Adipocyte (in vitro differentiated cells): ENCODE data around the gene TPRG1.
A peak's percentile ranks its signal among the peaks of the same experiment; 100 is the strongest.

ENCODE experiments used
- DNase-seq: peaks from one replicate; pipeline ENCODE4 v3.0.0-alpha.2; 2015; ENCODE audit warnings: low read depth
- H3K27me3 ChIP-seq: replicated peaks from 2 replicates; pipeline ENCODE4 v1.7.0; 2013; ENCODE audit warnings: mild to moderate bottlenecking, low read length, moderate library complexity; ENCODE audit not compliant: control insufficient read depth, insufficient read depth
- H3K36me3 ChIP-seq: 2 replicates; pipeline ENCODE4 v1.7.0; 2013; ENCODE audit warnings: low read length, mild to moderate bottlenecking, moderate library complexity; ENCODE audit not compliant: control insufficient read depth, insufficient read depth, severe bottlenecking
- H3K4me1 ChIP-seq: 2 replicates; pipeline ENCODE4 v1.7.0; 2013; ENCODE audit warnings: mild to moderate bottlenecking, low read length, moderate library complexity; ENCODE audit not compliant: control insufficient read depth, insufficient read depth
- H3K4me3 ChIP-seq: 2 replicates; pipeline ENCODE4 v1.7.0; 2013; ENCODE audit warnings: mild to moderate bottlenecking, low read length, moderate library complexity
- H3K9ac ChIP-seq: 2 replicates; pipeline ENCODE4 v1.7.0; 2013; ENCODE audit warnings: mild to moderate bottlenecking, low read length, moderate library complexity
- H3K9me3 ChIP-seq: 2 replicates; pipeline ENCODE4 v1.7.0; 2013; ENCODE audit warnings: mild to moderate bottlenecking, low read length, moderate library complexity; ENCODE audit not compliant: control insufficient read depth

Gene TPRG1

GRCh38 chr3:189202583-189202982 is 30.8 kb downstream of the TPRG1 start:
- Histone ChIP-seq H3K36me3 (peaks cover 2% of the 10 kb centered on the region), H3K27me3 (no peaks in the 10 kb centered on the region), H3K9ac (no peak overlapping the region), H3K9me3 (no peaks in the 10 kb centered on the region), H3K4me1 (peaks cover 6% of the 10 kb centered on the region), H3K4me3 (no peak overlapping the region)
- no peak for DNase-seq

GRCh38 chr3:189204167-189204866 is 32.5 kb downstream of the TPRG1 start:
- H3K4me1 ChIP-seq: peaks cover 6% of the 10 kb centered on the region
- no peak overlapping the region for H3K9ac ChIP-seq
- H3K4me3 ChIP-seq: no peak overlapping the region
- peak; percentile 29 for DNase-seq
- H3K36me3 ChIP-seq: peaks cover 8% of the 10 kb centered on the region
- H3K27me3 ChIP-seq: no peaks in the 10 kb centered on the region
- no peaks in the 10 kb centered on the region for H3K9me3 ChIP-seq

- no peak for DNase-seq
- H3K9me3 ChIP-seq: no peaks in the 10 kb centered on the region
- H3K4me1 ChIP-seq: peaks cover 6% of the 10 kb centered on the region
- H3K36me3 ChIP-seq: peaks cover 8% of the 10 kb centered on the region
- H3K9ac ChIP-seq: no peak overlapping the region
- H3K27me3 ChIP-seq: no peaks in the 10 kb centered on the region
- H3K4me3 ChIP-seq: no peak overlapping the region
These were observed 33.2 kb downstream of the TPRG1 start for GRCh38 chr3:189204937-189205336.

- H3K27me3 ChIP-seq: no peaks in the 10 kb centered on the region
- H3K9ac ChIP-seq: no peak overlapping the region
- no peak overlapping the region for H3K4me3 ChIP-seq
- peaks cover 15% of the 10 kb centered on the region for H3K36me3 ChIP-seq
- no peak for DNase-seq
- H3K4me1 ChIP-seq: no peaks in the 10 kb centered on the region
- H3K9me3 ChIP-seq: no peaks in the 10 kb centered on the region
These were observed 38.5 kb downstream of the TPRG1 start for GRCh38 chr3:189210251-189210770.

GRCh38 chr3:189212681-189213080 is 40.9 kb downstream of the TPRG1 start:
- no peaks in the 10 kb centered on the region for H3K4me1 ChIP-seq
- peaks cover 36% of the 10 kb centered on the region for H3K36me3 ChIP-seq

GRCh38 chr3:189214651-189215050 is 42.9 kb downstream of the TPRG1 start:
- Histone ChIP-seq H3K4me3 (no peak overlapping the region), H3K27me3 (no peaks in the 10 kb centered on the region), H3K4me1 (no peaks in the 10 kb centered on the region), H3K9me3 (no peaks in the 10 kb centered on the region), H3K9ac (no peak overlapping the region), H3K36me3 (peaks cover 45% of the 10 kb centered on the region)
- no peak for DNase-seq

More at GRCh38 chr3:189212681-189213080, 40.9 kb downstream of the TPRG1 start:
- no peak for DNase-seq
- H3K4me3 ChIP-seq: no peak overlapping the region
- H3K9me3 ChIP-seq: no peaks in the 10 kb centered on the region
- H3K27me3 ChIP-seq: no peaks in the 10 kb centered on the region
- no peak overlapping the region for H3K9ac ChIP-seq

GRCh38 chr3:189222927-189223636 is 51.3 kb downstream of the TPRG1 start:
- Histone ChIP-seq H3K9ac (no peak overlapping the region), H3K9me3 (no peaks in the 10 kb centered on the region), H3K27me3 (no peaks in the 10 kb centered on the region), H3K4me3 (no peak overlapping the region), H3K36me3 (peaks cover 21% of the 10 kb centered on the region), H3K4me1 (peaks cover 5% of the 10 kb centered on the region)
- DNase-seq: no peak

- peaks cover 2% of the 10 kb centered on the region for H3K36me3 ChIP-seq
- no peaks in the 10 kb centered on the region for H3K9me3 ChIP-seq
- no peak overlapping the region for H3K9ac ChIP-seq
- no peak overlapping the region for H3K4me3 ChIP-seq
- H3K27me3 ChIP-seq: no peaks in the 10 kb centered on the region
- peaks cover 5% of the 10 kb centered on the region for H3K4me1 ChIP-seq
- no peak for DNase-seq
These were observed 53.7 kb downstream of the TPRG1 start for GRCh38 chr3:189225431-189225830.

GRCh38 chr3:189227249-189227648 is 55.5 kb downstream of the TPRG1 start:
- Histone ChIP-seq H3K4me1 (peaks cover 5% of the 10 kb centered on the region), H3K27me3 (no peaks in the 10 kb centered on the region), H3K4me3 (no peak overlapping the region), H3K9me3 (no peaks in the 10 kb centered on the region), H3K9ac (no peak overlapping the region), H3K36me3 (no peaks in the 10 kb centered on the region)
- DNase-seq: no peak

GRCh38 chr3:189229196-189229828 is 57.5 kb downstream of the TPRG1 start:
- Histone ChIP-seq H3K9me3 (no peaks in the 10 kb centered on the region), H3K27me3 (no peaks in the 10 kb centered on the region), H3K4me3 (no peak overlapping the region), H3K4me1 (peaks cover 8% of the 10 kb centered on the region), H3K36me3 (no peaks in the 10 kb centered on the region), H3K9ac (no peak overlapping the region)
- DNase-seq: no peak

GRCh38 chr3:189232790-189233189 is 61.0 kb downstream of the TPRG1 start:
- DNase-seq: no peak

More at GRCh38 chr3:189232790-189233189, 61.0 kb downstream of the TPRG1 start:
- H3K9ac ChIP-seq: no peak overlapping the region
- H3K27me3 ChIP-seq: no peaks in the 10 kb centered on the region
- no peaks in the 10 kb centered on the region for H3K36me3 ChIP-seq
- no peaks in the 10 kb centered on the region for H3K9me3 ChIP-seq
- H3K4me1 ChIP-seq: peaks cover 8% of the 10 kb centered on the region
- H3K4me3 ChIP-seq: no peak overlapping the region
